H9 (cell line): ENCODE measurements around the gene MCRIP2. TPM values are rescaled to one million over a fixed set of nuclear protein-coding genes. Genes with fewer than 3 reads are reported as not detected.

ENCODE experiments used
- DNase-seq: peaks from one replicate; pipeline ENCODE4 v3.0.0-alpha.2; 2017
- H2AFZ ChIP-seq: one replicate; pipeline ENCODE4 v1.6.1; 2013; ENCODE audit warnings: mild to moderate bottlenecking, low read length, control low read depth, moderate library complexity
- H2AK5ac ChIP-seq: 2 replicates; pipeline ENCODE4 v1.6.1; 2013; ENCODE audit warnings: low read length, control low read depth, mixed read lengths; ENCODE audit not compliant: insufficient read length
- H2BK120ac ChIP-seq: one replicate; pipeline ENCODE4 v1.6.1; 2013; ENCODE audit warnings: low read depth, mild to moderate bottlenecking, low read length, control low read depth, inconsistent platforms; ENCODE audit not compliant: poor library complexity, severe bottlenecking
- H2BK12ac ChIP-seq: 2 replicates; pipeline ENCODE4 v1.6.1; 2013; ENCODE audit warnings: low read length, control low read depth, mixed read lengths, low read depth; ENCODE audit not compliant: insufficient read length
- H2BK15ac ChIP-seq: 2 replicates; pipeline ENCODE4 v1.6.1; 2013; ENCODE audit warnings: low read depth, low read length, control low read depth
- H2BK20ac ChIP-seq: one replicate; pipeline ENCODE4 v1.6.1; 2013; ENCODE audit warnings: low read depth, mild to moderate bottlenecking, low read length, control low read depth, inconsistent platforms; ENCODE audit not compliant: poor library complexity, severe bottlenecking
- H2BK5ac ChIP-seq: 2 replicates; pipeline ENCODE4 v1.6.1; 2013; ENCODE audit warnings: low read length, control low read depth, mixed read lengths; ENCODE audit not compliant: insufficient read length
- H3K14ac ChIP-seq: 2 replicates; pipeline ENCODE4 v1.6.1; 2013; ENCODE audit warnings: low read length, control low read depth; ENCODE audit not compliant: insufficient read depth
- H3K18ac ChIP-seq: 2 replicates; pipeline ENCODE4 v1.6.1; 2013; ENCODE audit warnings: low read depth, mild to moderate bottlenecking, mixed read lengths, low read length, control low read depth; ENCODE audit not compliant: insufficient read length
- H3K23ac ChIP-seq: 2 replicates; pipeline ENCODE4 v1.6.1; 2013; ENCODE audit warnings: low read length, control low read depth, mixed read lengths, low read depth; ENCODE audit not compliant: insufficient read length
- H3K23me2 ChIP-seq: 2 replicates; pipeline ENCODE4 v1.6.1; 2013; ENCODE audit warnings: low read depth, mild to moderate bottlenecking, mixed read lengths, low read length, control low read depth; ENCODE audit not compliant: insufficient read length, poor library complexity, severe bottlenecking
- H3K27ac ChIP-seq: 2 replicates; pipeline ENCODE4 v1.5.1; 2013; ENCODE audit warnings: low read length, control low read depth, mixed read lengths, low read depth; ENCODE audit not compliant: insufficient read length
- H3K27me3 ChIP-seq: 2 replicates; pipeline ENCODE4 v1.6.1; 2013; ENCODE audit warnings: low read length, control low read depth, inconsistent platforms; ENCODE audit not compliant: insufficient read depth
- H3K4ac ChIP-seq: 2 replicates; pipeline ENCODE4 v1.6.1; 2013; ENCODE audit warnings: low read depth, mild to moderate bottlenecking, control low read depth, inconsistent platforms, low read length, moderate library complexity
- H3K4me1 ChIP-seq: 2 replicates; pipeline ENCODE4 v1.6.1; 2013; ENCODE audit warnings: low read length, control low read depth, inconsistent platforms; ENCODE audit not compliant: insufficient read depth
- H3K4me2 ChIP-seq: 2 replicates; pipeline ENCODE4 v1.6.1; 2013; ENCODE audit warnings: low read length, control low read depth, mixed read lengths; ENCODE audit not compliant: insufficient read length, insufficient read depth
- H3K56ac ChIP-seq: 2 replicates; pipeline ENCODE4 v1.6.1; 2013; ENCODE audit warnings: low read depth, mild to moderate bottlenecking, mixed read lengths, low read length, control low read depth; ENCODE audit not compliant: insufficient read length
- H3K79me1 ChIP-seq: 2 replicates; pipeline ENCODE4 v1.6.1; 2013; ENCODE audit warnings: low read depth, mild to moderate bottlenecking, moderate library complexity, low read length, control low read depth, inconsistent platforms; ENCODE audit not compliant: insufficient read depth, poor library complexity, severe bottlenecking
- H3K79me2 ChIP-seq: 2 replicates; pipeline ENCODE4 v1.6.1; 2013; ENCODE audit warnings: low read length, control low read depth, inconsistent platforms; ENCODE audit not compliant: insufficient read depth
- H3K9ac ChIP-seq: 2 replicates; pipeline ENCODE4 v1.6.1; 2013; ENCODE audit warnings: low read length, control low read depth, mixed read lengths; ENCODE audit not compliant: insufficient read length; ENCODE audit errors: extremely low read depth
- H3K9me3 ChIP-seq: one replicate; pipeline ENCODE4 v1.6.1; 2013; ENCODE audit warnings: low read depth, low read length, inconsistent platforms; ENCODE audit not compliant: control insufficient read depth
- H3T11ph ChIP-seq: one replicate; pipeline ENCODE4 v1.6.1; 2013; ENCODE audit warnings: mild to moderate bottlenecking, low read length, control low read depth, inconsistent platforms
- H4K20me1 ChIP-seq: one replicate; pipeline ENCODE4 v1.6.1; 2013; ENCODE audit not compliant: control insufficient read depth, insufficient read length, insufficient read depth
- H4K5ac ChIP-seq: 2 replicates; pipeline ENCODE4 v1.6.1; 2013; ENCODE audit warnings: low read depth, mild to moderate bottlenecking, mixed read lengths, low read length, control low read depth; ENCODE audit not compliant: insufficient read length
- H4K8ac ChIP-seq: replicated peaks from 2 replicates; pipeline ENCODE4 v1.6.1; 2013; ENCODE audit warnings: low read length, control low read depth, mixed read lengths, low read depth; ENCODE audit not compliant: insufficient read length
- H4K91ac ChIP-seq: 2 replicates; pipeline ENCODE4 v1.6.1; 2013; ENCODE audit warnings: low read depth, mild to moderate bottlenecking, moderate library complexity, mixed read lengths, low read length, control low read depth; ENCODE audit not compliant: insufficient read length
- H3K27ac Mint-ChIP-seq, 3 experiments: 2 replicates in 2 of 3; 3 replicates in 1 of 3; pipeline ENCODE4 v1.8.0; 2020 to 2021; ENCODE audit warnings: mixed read lengths in 3 of 3, mild to moderate bottlenecking in 1 of 3, moderate library complexity in 1 of 3
- H3K27me3 Mint-ChIP-seq: 2 replicates; pipeline ENCODE4 v1.8.0; 2021; ENCODE audit warnings: low read depth, mild to moderate bottlenecking, moderate library complexity, mixed read lengths
- H3K36me3 Mint-ChIP-seq, 3 experiments: 2 replicates in 2 of 3; 3 replicates in 1 of 3; pipeline ENCODE4 v1.8.0; 2020 to 2021; ENCODE audit warnings: low read depth in 3 of 3, mixed read lengths in 3 of 3; ENCODE audit not compliant: insufficient read depth in 1 of 3
- H3K4me1 Mint-ChIP-seq, 2 experiments: 2 replicates each; pipeline ENCODE4 v1.8.0; 2020; ENCODE audit warnings: mixed read lengths in 2 of 2
- H3K4me3 Mint-ChIP-seq, 2 experiments: 2 replicates in 1 of 2; 3 replicates in 1 of 2; pipeline ENCODE4 v1.8.0; 2020 to 2021; ENCODE audit warnings: mild to moderate bottlenecking in 2 of 2, mixed read lengths in 2 of 2, moderate library complexity in 1 of 2
- H3K9me3 Mint-ChIP-seq, 2 experiments: 2 replicates in 1 of 2; 3 replicates in 1 of 2; pipeline ENCODE4 v1.8.0; 2020; ENCODE audit warnings: mild to moderate bottlenecking in 2 of 2, mixed read lengths in 2 of 2, moderate library complexity in 1 of 2
- WGBS: extraction: QIAGEN DNeasy Blood & Tissue Kit; methylation state at CpG from one replicate; pipeline ENCODE4 v1.1.7; 2013; ENCODE audit warnings: missing lambda C conversion rate, low lambda C conversion rate, mixed read lengths; ENCODE audit not compliant: insufficient read length; ENCODE audit errors: extremely low coverage; 5-methylcytosine and 5-hydroxymethylcytosine counted together
- total RNA-seq: library from RNA; stranded (reverse); gene quantifications from 2 replicates; pipeline ENCODE4 v1.2.1, GENCODE V29; 2021
- TF ChIP-seq, protein P1 (sequence below): fragments of 200-600 bp; sonication (generic); conservative IDR thresholded peaks from 3 replicates; pipeline ENCODE4 v1.8.0; 2021; ENCODE audit warnings: antibody characterized with exemption, mild to moderate bottlenecking

MCRIP2 gene
- total RNA-seq, 1 experiment from 2014 or later, result 52.5 TPM

DNA sequence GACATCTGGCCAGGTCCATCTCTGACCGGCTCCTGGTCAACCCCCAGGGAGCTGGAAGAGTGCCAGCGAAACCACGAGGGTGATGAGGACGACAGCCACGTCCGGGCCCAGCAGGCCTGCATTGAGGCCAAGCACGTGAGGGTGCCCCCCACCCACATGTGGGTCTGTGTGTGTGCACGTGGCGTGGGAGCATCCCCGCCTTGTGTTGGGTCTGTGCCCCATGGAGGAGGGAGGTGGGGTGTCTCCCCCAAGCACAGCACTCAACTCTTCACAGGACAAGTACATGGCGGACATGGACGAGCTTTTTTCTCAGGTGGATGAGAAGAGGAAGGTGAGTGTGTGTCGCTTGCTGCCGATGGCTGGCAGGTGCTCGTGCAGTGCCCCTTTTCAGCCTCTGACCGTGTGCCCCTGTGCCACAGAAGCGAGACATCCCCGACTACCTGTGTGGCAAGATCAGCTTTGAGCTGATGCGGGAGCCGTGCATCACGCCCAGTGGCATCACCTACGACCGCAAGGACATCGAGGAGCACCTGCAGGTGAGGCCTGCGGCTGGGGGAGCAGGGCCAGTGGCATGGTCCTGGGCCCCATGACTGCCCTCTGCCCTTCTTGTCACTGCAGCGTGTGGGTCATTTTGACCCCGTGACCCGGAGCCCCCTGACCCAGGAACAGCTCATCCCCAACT, 40.3 kb downstream of the MCRIP2 start:
- H3K79me1 ChIP-seq, result no peaks in the 10 kb centered on the region
- no peak overlapping the region for H2BK12ac ChIP-seq
- H2BK15ac ChIP-seq, result no peak overlapping the region
- H3K23me2 ChIP-seq, result peaks cover 11% of the 10 kb centered on the region
- TF ChIP-seq, protein P1, sequence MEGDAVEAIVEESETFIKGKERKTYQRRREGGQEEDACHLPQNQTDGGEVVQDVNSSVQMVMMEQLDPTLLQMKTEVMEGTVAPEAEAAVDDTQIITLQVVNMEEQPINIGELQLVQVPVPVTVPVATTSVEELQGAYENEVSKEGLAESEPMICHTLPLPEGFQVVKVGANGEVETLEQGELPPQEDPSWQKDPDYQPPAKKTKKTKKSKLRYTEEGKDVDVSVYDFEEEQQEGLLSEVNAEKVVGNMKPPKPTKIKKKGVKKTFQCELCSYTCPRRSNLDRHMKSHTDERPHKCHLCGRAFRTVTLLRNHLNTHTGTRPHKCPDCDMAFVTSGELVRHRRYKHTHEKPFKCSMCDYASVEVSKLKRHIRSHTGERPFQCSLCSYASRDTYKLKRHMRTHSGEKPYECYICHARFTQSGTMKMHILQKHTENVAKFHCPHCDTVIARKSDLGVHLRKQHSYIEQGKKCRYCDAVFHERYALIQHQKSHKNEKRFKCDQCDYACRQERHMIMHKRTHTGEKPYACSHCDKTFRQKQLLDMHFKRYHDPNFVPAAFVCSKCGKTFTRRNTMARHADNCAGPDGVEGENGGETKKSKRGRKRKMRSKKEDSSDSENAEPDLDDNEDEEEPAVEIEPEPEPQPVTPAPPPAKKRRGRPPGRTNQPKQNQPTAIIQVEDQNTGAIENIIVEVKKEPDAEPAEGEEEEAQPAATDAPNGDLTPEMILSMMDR, result no peak
- H2BK5ac ChIP-seq, result no peak overlapping the region
- no peak overlapping the region for H2AFZ ChIP-seq
- H3K4ac ChIP-seq, result no peak overlapping the region
- no peak overlapping the region for H2BK120ac ChIP-seq
- no peak overlapping the region for H2AK5ac ChIP-seq
- H3K36me3 Mint-ChIP-seq, result peaks cover 14 to 37% (median 36%) of the 10 kb centered on the region in 3 experiments; a peak in 6 of 7 replicates
- H3K27me3 Mint-ChIP-seq, result no peaks in the 10 kb centered on the region; the same call in 1 of the 2 replicates
- H3K18ac ChIP-seq, result no peak overlapping the region
- no peak overlapping the region for H3K23ac ChIP-seq
- no CpG with 5 or more reads among the region's 28 CpGs for WGBS
- peaks cover 2% of the 10 kb centered on the region; the same call in 1 of the 2 replicates for H3K79me2 ChIP-seq
- 0 out of 7 replicates have a peak overlapping the region, but pooled peaks of 1 of the 3 experiments have one; percentile 66 for H3K27ac Mint-ChIP-seq
- H3K4me2 ChIP-seq, result peak overlapping the region; percentile 71
- no peaks in the 10 kb centered on the region for H3K9me3 Mint-ChIP-seq
- no peak overlapping the region for H2BK20ac ChIP-seq
- no peak overlapping the region for H4K91ac ChIP-seq
- no peaks in the 10 kb centered on the region for H3K4me1 ChIP-seq
- H3K27ac ChIP-seq, result no peak overlapping the region
- peaks cover 14 to 32% of the 10 kb centered on the region in 2 experiments for H3K4me1 Mint-ChIP-seq
- no peaks in the 10 kb centered on the region for H4K20me1 ChIP-seq
- H4K5ac ChIP-seq, result no peak overlapping the region
- H3K27me3 ChIP-seq, result no peaks in the 10 kb centered on the region
- H3K56ac ChIP-seq, result no peak overlapping the region
- H4K8ac ChIP-seq, result no peak overlapping the region
- H3K14ac ChIP-seq, result no peak overlapping the region
- DNase-seq, result no peak
- no peak overlapping the region for H3T11ph ChIP-seq
- H3K9ac ChIP-seq, result no peak overlapping the region
- no peaks in the 10 kb centered on the region for H3K9me3 ChIP-seq
- peak overlapping the region; percentile 81 to 86 for H3K4me3 Mint-ChIP-seq
